Osteocyte (in vitro differentiated cells): Measurements from ENCODE around the gene HIF3A. TPM values are rescaled to one million over a fixed set of nuclear protein-coding genes. Genes with fewer than 3 reads are reported as not detected.

ENCODE experiments used
- DNase-seq: peaks from one replicate; pipeline ENCODE4 v3.0.0; 2021; ENCODE audit warnings: mixed read lengths; ENCODE audit not compliant: unreplicated experiment; ENCODE audit errors: extremely low spot score
- H3K27ac Mint-ChIP-seq: one replicate; pipeline ENCODE4 v1.8.0; 2021; ENCODE audit warnings: mild to moderate bottlenecking, mixed read lengths; ENCODE audit not compliant: unreplicated experiment
- H3K27me3 Mint-ChIP-seq: one replicate; pipeline ENCODE4 v1.8.0; 2021; ENCODE audit warnings: mixed read lengths; ENCODE audit not compliant: unreplicated experiment
- H3K36me3 Mint-ChIP-seq: one replicate; pipeline ENCODE4 v1.8.0; 2021; ENCODE audit warnings: mixed read lengths; ENCODE audit not compliant: unreplicated experiment
- H3K4me1 Mint-ChIP-seq: one replicate; pipeline ENCODE4 v1.8.0; 2021; ENCODE audit warnings: mixed read lengths; ENCODE audit not compliant: unreplicated experiment
- H3K4me3 Mint-ChIP-seq: one replicate; pipeline ENCODE4 v1.8.0; 2021; ENCODE audit warnings: mild to moderate bottlenecking, moderate library complexity, mixed read lengths; ENCODE audit not compliant: unreplicated experiment
- H3K9me3 Mint-ChIP-seq: one replicate; pipeline ENCODE4 v1.8.0; 2021; ENCODE audit warnings: mixed read lengths; ENCODE audit not compliant: unreplicated experiment
- CTCF ChIP-seq: fragments of 200-600 bp; sonication (generic); IDR thresholded peaks from 2 replicates; pipeline ENCODE4 v1.5.0; 2021; ENCODE audit warnings: antibody characterized with exemption, mild to moderate bottlenecking, moderate library complexity
- total RNA-seq: library from RNA; stranded (reverse); gene quantifications from 2 replicates; pipeline ENCODE4 v1.2.1, GENCODE V29; 2021

HIF3A gene
- total RNA-seq, 1 donor from 2014 or later, result 101 TPM

DNA sequence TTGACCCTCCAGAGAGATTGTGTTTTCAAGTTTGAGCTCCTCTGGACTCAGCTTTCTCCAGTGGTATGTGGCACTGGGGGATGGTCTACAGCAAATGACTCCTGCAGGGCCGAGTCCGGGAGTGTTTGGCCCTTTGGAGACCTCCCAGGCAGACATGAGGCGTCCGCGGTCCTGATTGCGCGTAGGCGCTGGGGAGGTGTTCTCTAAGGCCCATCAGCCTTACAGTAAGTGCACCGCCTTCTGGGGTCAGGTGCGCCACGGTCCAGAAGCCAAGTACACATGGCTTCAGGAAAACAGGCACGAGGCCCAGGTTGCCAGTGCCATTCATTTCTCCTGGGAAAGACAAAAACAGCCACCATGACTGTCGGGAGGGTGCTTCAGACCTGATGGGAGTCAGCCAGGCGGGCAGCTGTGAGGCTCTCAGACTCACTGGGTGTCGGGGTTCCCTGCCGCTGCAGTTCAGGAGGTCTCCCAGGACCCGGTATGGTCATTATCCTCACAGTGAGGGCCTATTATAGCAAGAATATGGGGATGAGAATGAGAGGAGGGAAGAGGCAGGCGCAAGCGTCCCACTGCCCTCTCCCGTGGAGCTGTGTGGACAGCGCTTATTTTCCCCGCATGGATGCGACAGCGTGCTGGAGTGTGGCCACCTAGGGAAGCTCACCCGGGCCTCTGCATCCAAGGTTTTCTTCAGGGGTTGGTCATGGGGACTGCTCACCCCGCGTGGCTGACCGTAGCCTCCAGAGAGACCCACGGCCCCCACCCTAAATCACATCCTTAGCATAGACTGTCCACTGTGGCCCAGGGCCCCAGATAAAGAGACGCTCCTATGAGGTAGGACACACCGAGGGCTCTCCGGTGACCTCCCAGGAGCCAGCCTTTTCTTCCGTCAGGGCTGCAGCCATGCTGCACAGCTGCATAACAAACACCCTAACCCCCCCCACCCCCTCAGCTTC lies 94.7 kb downstream of the HIF3A start:
- no peaks in the 10 kb centered on the region for H3K9me3 Mint-ChIP-seq
- H3K4me3 Mint-ChIP-seq, result no peak overlapping the region
- H3K4me1 Mint-ChIP-seq, result peaks cover 39% of the 10 kb centered on the region
- peak overlapping the region; percentile 97 for H3K27ac Mint-ChIP-seq
- no peak for DNase-seq
- no peak for TF ChIP-seq CTCF
- H3K27me3 Mint-ChIP-seq, result no peaks in the 10 kb centered on the region
- H3K36me3 Mint-ChIP-seq, result peaks cover 23% of the 10 kb centered on the region

GRCh38 chr19:46392252-46392801 lies 95.5 kb downstream of the HIF3A start:
- H3K36me3 Mint-ChIP-seq, result peaks cover 17% of the 10 kb centered on the region

DNA sequence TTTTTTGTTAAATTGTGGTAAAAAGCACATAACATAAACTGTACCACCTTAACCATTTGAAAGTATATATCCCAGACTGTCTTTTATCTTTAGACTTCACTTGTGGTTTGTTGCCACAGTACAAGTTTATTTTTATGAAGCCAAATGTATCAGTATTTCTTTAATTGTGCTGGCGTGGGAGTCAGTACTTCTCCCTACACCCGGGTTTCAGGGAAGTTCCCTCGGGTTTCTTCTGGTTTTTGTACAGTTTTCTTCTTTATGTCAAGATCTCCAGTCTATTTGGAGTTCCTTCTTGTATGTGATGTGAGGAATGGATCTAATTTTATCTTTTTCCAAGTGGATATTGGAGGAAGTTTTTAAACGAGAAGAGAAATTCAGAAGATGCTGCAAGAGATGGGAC lies 96.0 kb downstream of the HIF3A start:
- Mint-ChIP-seq H3K27ac (peak overlapping the region; percentile 97), H3K4me1 (peaks cover 39% of the 10 kb centered on the region), H3K9me3 (no peaks in the 10 kb centered on the region), H3K36me3 (peaks cover 12% of the 10 kb centered on the region), H3K4me3 (no peak overlapping the region), H3K27me3 (no peaks in the 10 kb centered on the region)
- no peak for TF ChIP-seq CTCF
- no peak for DNase-seq

More at GRCh38 chr19:46392252-46392801, 95.5 kb downstream of the HIF3A start:
- no peak for DNase-seq
- Mint-ChIP-seq H3K27ac (peak overlapping the region; percentile 97), H3K4me1 (peaks cover 39% of the 10 kb centered on the region), H3K9me3 (no peaks in the 10 kb centered on the region), H3K4me3 (no peak overlapping the region), H3K27me3 (no peaks in the 10 kb centered on the region)
- no peak for TF ChIP-seq CTCF

Other genes with a start within 250 kb of the HIF3A start
- gene IGFL3, start 172.4 kb upstream of the HIF3A start, total RNA-seq, result not detected in 2 replicates
- gene IGFL2, start 148.8 kb upstream of the HIF3A start, total RNA-seq, result not detected in 2 replicates
- not detected in 2 replicates for gene IGFL1, start 67.3 kb upstream of the HIF3A start, total RNA-seq
- 79.5 and 86.0 TPM in 2 replicates for gene PPP5C, start 50.0 kb downstream of the HIF3A start, total RNA-seq
- gene CCDC8, start 116.5 kb downstream of the HIF3A start, total RNA-seq, result 34.5 and 35.0 TPM in 2 replicates
- gene PNMA8C, start 131.9 kb downstream of the HIF3A start, total RNA-seq, result 0.11 TPM in 1 of 2 replicates, not detected in the other
- gene PNMA8A, start 174.5 kb downstream of the HIF3A start, total RNA-seq, result 10.3 and 10.8 TPM in 2 replicates
- gene PNMA8B, start 198.8 kb downstream of the HIF3A start, total RNA-seq, result 2.5 TPM in 2 replicates